H1 (cell line): ENCODE results near the gene SPINK1.
A peak's percentile ranks its signal among the peaks of the same experiment; 100 is the strongest.

Experiments used
- ATF2 ChIP-seq: IDR thresholded peaks from 2 replicates; pipeline ENCODE4 v1.6.1; 2012; ENCODE audit warnings: low read length, inconsistent platforms
- ATF3 ChIP-seq: IDR thresholded peaks from 2 replicates; pipeline ENCODE4 v1.6.1; 2011; ENCODE audit warnings: low read depth, mild to moderate bottlenecking, low read length; ENCODE audit not compliant: insufficient read depth
- CHD2 ChIP-seq: IDR thresholded peaks from 2 replicates; pipeline ENCODE4 v1.6.1; 2012; ENCODE audit warnings: low read length, improper control_type of control experiment
- CTCF ChIP-seq, 3 experiments: IDR thresholded peaks; 1 replicate in 2 of 3; 2 replicates in 1 of 3; pipeline versions ENCODE4 v1.5.1 to v1.6.1; 2011; ENCODE audit warnings: low read length in 3 of 3, mild to moderate bottlenecking in 3 of 3, inconsistent platforms in 2 of 3, low read depth in 1 of 3, moderate library complexity in 1 of 3; ENCODE audit not compliant: insufficient read depth in 1 of 3; ENCODE audit errors: control extremely low read depth in 1 of 3
- EP300 ChIP-seq, 2 experiments: IDR thresholded peaks; 1 replicate in 1 of 2; 2 replicates in 1 of 2; pipeline ENCODE4 v1.6.1; 2011 to 2012; ENCODE audit warnings: low read depth in 2 of 2, low read length in 2 of 2, mild to moderate bottlenecking in 2 of 2, borderline replicate concordance in 1 of 2, inconsistent platforms in 1 of 2, moderate library complexity in 1 of 2
- MAFK ChIP-seq: IDR thresholded peaks from 2 replicates; pipeline ENCODE4 v1.6.1; 2012; ENCODE audit warnings: low read depth, mild to moderate bottlenecking, improper control_type of control experiment, low read length
- NRF1 ChIP-seq: IDR thresholded peaks from 2 replicates; pipeline ENCODE4 v1.6.1; 2011; ENCODE audit warnings: mild to moderate bottlenecking, low read depth, low read length, improper control_type of control experiment
- POLR2AphosphoS5 ChIP-seq: IDR thresholded peaks from 2 replicates; pipeline ENCODE4 v1.6.1; 2011; ENCODE audit warnings: low read depth, low read length
- RAD21 ChIP-seq, 2 experiments: IDR thresholded peaks in 1 of 2; conservative IDR thresholded peaks in 1 of 2; 2 replicates each; pipeline ENCODE4 v1.6.1; 2011; ENCODE audit warnings: low read depth in 2 of 2, low read length in 2 of 2, improper control_type of control experiment in 1 of 2, inconsistent platforms in 1 of 2, mild to moderate bottlenecking in 1 of 2, moderate library complexity in 1 of 2
- RFX5 ChIP-seq: IDR thresholded peaks from 2 replicates; pipeline ENCODE4 v1.6.1; 2011; ENCODE audit warnings: low read depth, low read length, improper control_type of control experiment, borderline replicate concordance
- SP2 ChIP-seq: IDR thresholded peaks from 2 replicates; pipeline ENCODE4 v1.6.1; 2012; ENCODE audit warnings: mild to moderate bottlenecking, low read length, inconsistent platforms
- TCF12 ChIP-seq: IDR thresholded peaks from 2 replicates; pipeline ENCODE4 v1.6.1; 2011; ENCODE audit warnings: low read depth, mild to moderate bottlenecking, low read length
- USF2 ChIP-seq: IDR thresholded peaks from 2 replicates; pipeline ENCODE4 v1.6.1; 2011; ENCODE audit warnings: low read length, improper control_type of control experiment
- ZNF274 ChIP-seq: IDR thresholded peaks from 2 replicates; pipeline ENCODE4 v1.7.0; 2012; ENCODE audit warnings: low read length, borderline replicate concordance; ENCODE audit errors: extremely low read depth

- TF ChIP-seq ATF3 (no peak), EP300 (IDR thresholded peaks at IDR 0.05; ENCODE audit: borderline replicate concordance in 1 of 2, low read depth in 2 of 2, low read length in 2 of 2) (no peak), MAFK (no peak), ZNF274 (no peak), CHD2 (no peak), CTCF (IDR thresholded peaks at IDR 0.05; ENCODE audit: control extremely low read depth in 1 of 3, insufficient read depth in 1 of 3, low read depth in 1 of 3, low read length in 3 of 3) (no peak), ATF2 (no peak), NRF1 (no peak), SP2 (no peak), RAD21 (IDR thresholded peaks at IDR 0.05 in 1 of 2, conservative IDR thresholded peaks at IDR 0.05 in 1 of 2; ENCODE audit: low read depth in 2 of 2, low read length in 2 of 2) (no peak), TCF12 (no peak), USF2 (no peak), POLR2AphosphoS5 (peak; percentile 57), RFX5 (no peak)
Measured at GRCh38 chr5:147854894-147855773, 23.7 kb upstream of the SPINK1 start.
